Right hindlimb (tissue), 1 donor: ENCODE results near the gene ZNF81.
"Not testable (repeated sequence)": the region's sequence is repeated elsewhere in the genome, so short reads cannot be mapped to it uniquely, and the experiment has no call there.

Experiments used
- DNase-seq: peaks from one replicate; pipeline ENCODE4 v3.0.0-alpha.2; 2018

The ZNF81 gene

DNA sequence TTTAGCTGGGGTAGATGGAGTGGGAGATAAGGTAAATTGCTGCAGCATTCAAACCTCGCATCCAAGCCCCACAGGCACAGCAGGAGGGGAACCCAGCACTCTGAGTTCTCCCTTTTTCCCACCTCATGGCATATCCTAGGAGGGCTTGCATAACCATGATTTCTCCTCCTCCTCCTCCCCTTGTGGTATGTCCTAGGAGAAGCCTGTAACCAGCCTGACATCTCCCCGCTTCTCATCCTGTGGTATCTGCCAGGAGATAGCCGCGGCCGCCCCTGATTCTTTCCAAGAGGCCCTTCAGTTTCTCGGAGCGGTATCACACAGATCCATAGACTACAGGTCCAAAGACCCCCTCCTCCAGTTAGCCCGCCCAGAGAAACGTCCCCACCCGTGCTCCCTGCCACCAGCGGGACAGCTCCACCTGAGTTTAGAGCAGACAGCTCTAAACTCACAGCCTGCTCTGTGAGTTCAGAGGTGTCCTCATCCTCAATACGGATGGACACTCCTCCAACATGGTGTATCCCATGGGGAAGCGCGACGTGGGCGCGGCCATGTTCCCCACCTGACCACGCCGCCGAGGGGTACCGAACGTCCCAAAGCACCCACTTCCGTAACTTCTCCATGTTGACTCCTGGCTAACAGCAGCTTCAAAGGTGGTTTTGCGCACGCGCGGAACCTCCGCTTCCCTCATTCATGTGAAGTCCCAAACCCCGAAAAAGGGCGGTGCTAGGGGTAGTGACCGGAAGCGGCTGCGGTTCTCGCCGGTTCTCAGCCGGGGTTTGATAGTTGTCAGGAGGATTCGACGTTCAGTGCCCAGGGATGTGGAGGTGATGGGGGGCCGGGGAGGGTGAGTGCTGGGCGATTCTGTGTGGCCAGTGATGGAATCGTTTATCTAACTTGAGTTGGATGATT, at the start of gene ZNF81:
ZNF81 (plus strand) TSS at position 739 of the 909 bp plus-strand sequence. CDS start 9,366 bp downstream, outside the sequence.
- DNase-seq = peak; percentile 96

DNA sequence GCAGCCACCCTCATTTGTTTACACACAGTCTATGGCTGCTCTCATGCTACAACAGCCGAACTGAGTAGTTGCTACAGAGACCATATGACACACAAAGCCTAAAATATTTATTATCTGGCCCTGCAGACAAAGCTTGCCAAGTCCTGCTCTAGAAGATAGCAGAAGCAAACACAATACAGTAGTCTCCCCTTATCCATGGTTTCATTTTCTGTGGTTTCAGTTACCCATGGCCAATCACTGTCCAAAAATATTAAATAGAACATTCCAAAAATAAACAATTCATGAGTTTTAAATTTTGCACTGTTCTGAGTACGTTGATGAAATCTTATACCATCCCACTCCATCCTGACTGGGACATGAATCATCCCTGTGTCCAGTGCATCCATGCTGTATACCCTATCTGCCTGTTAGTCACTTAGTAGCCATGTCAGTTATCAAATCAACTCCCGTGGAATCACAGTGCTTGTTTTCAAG, 40.2 kb upstream of the ZNF81 start:
- DNase-seq = no peak

DNA sequence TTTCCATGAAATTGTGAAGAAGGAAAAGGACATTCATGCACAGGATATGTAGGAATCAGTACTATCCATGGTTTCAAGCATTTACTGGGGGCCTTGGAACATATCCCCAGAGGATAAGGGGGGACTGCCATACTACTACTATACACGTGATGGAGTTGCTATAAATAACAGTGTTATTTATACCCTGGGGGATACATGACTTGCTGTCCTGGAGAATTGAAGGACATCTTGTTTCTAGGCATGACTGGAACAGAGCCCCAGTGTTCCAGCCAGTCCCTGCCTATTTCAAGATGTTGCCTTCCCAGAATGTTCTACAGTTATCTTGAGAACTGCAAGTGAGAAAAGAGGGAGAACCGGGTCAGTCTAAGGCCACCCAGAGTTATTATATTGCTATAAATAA, 39.6 kb upstream of the ZNF81 start:
- DNase-seq = no peak

DNA sequence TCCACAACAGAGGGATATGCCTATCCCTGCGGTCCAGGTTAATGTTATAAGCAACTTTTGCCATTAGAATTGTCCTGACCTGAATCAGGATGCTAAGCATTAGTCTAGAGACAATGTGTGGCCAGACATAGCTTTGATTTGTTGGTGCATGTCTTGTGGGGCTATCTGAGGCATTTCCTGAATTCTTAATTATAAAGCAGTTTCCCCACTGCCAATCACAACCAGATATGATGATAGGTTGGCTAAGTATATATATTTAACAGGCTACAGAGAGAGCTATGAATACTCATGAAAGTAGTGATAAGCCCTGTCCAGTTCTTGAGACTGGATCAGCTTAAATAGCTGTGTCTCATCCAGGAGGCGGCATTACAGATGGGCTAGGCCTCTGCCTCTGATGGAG, 37.8 kb upstream of the ZNF81 start:
- DNase-seq = no peak

DNA sequence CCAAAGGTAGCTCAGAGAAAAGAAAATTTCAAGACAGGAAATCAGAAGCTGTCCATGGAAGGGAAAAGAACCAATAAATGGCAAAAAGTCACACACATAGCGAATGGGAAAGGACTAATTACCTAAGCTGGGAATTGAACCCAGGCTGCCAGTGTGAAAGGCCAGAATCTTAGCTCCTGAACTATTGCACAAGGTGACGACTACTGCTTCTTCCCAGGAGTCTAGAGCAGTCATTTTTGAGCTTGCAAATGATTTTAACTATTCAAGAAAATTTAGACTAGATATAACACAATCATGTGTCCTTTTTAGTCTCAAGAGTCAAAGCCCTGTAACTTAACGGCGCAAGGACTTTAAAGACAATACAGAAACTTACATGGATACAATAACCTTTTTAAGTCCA, 34.1 kb upstream of the ZNF81 start:
- no peak for DNase-seq

DNA sequence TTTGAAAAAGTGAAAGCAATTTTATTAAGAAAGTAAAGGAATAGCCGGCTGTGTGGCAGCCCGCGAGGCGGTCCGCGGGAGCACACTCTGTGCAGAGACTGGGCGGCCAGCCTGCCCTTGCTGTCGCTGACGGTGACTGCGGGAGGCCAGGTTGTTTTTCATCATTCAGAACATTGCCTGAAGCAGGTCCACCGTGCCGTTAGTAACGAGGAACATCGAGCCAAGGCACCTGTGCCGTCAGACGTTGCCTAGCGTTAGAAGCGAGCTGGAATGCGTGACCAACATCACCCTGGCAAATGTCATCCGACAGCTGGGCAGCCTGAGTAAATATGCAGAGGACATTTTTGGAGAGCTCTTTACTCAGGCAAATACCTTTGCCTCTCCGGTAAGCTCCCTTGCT, 33.6 kb upstream of the ZNF81 start:
- not testable (repeated sequence) for DNase-seq

DNA sequence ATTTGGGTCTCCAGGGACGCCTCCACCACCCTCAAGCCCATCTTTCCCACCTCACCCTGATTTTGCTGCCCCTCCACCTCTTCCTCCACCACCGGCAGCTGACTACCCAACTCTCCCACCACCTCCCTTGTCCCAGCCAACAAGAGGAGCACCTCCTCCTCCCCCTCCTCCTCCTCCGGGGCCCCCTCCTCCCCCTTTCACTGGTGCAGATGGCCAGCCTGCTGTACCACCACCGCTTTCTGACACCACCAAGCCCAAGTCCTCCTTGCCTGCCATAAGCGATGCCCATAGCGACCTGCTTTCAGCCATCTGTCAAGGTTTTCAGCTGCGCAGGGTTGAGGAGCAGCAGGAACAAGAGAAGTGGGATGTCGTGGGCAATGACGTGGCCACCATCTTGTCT, 32.4 kb upstream of the ZNF81 start:
- no peak for DNase-seq

DNA sequence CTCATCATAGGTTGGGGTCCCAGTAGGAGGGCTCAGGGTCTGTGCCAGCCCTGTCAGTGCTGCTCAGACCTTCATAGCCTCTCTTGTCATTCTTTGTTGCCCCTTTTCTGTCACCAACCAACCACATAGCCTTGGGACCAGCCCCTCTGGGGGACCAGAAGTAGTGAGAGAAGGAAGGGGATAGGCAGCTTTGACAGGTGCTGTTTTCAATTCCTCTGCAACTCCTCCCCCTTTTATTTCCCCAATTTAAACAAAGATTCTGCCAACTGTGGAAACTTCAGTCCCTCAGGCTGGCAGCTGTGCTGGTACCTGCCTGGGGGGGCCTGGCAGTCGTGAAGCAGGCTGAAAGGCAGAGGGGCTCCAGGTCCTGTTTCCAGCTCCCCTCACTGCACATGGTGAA, 30.9 kb upstream of the ZNF81 start:
- not testable (repeated sequence) for DNase-seq

DNA sequence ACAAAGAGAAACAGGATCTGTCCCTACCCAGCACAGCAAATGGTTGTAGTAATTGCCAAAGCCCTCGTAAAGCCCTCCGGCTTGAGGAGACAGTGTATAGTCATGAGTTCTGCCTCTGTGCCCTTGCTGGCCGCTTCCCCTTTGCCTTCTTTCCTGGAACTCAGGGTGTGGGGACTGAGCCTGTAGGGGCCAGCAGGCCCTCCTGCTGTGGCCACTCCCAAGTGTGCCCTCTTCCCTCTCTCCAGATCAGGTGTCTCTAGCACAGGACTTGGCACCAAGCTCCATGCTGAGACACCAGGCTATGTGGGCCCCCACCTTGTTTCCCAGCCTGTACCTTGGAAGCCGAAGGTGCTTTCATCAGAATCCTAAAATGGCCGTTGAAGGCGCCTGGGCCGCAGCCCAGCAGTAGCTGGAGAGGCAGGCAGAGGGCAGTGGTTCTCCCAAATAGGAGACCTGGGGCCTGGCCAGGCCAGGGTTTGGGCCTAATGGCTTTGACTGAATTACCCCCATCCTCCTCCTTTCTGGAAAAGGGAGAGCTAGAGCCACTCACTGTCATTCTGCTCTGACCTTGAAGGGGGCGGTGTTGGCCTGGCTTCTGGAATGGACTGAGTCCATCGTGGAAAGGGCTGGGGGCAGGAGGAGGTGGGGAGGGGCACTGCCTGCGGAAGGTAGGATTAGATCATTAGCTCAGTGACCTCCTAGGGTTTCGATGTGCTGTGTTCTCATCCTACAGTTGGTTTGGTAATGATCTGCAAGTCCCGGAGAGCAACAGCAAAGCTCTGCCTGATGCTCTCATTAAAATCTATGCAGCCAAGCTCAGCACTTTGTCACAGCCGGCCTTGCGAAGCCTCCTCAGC, 30.1 kb upstream of the ZNF81 start:
- not testable (repeated sequence) for DNase-seq

DNA sequence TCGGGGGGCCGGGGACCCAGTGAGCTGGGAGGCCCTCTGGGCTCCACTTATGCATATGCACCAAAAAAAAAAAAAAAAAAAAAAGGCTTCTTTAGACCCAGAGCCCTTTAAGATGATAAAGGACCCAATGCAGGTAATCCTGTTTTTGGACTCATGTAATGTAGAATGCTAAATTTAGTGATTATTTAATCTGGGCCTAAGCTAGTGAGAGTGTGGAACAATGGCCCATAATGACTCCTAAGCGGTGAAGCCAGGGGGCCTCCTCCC, 29.5 kb upstream of the ZNF81 start:
- not testable (repeated sequence) for DNase-seq

DNA sequence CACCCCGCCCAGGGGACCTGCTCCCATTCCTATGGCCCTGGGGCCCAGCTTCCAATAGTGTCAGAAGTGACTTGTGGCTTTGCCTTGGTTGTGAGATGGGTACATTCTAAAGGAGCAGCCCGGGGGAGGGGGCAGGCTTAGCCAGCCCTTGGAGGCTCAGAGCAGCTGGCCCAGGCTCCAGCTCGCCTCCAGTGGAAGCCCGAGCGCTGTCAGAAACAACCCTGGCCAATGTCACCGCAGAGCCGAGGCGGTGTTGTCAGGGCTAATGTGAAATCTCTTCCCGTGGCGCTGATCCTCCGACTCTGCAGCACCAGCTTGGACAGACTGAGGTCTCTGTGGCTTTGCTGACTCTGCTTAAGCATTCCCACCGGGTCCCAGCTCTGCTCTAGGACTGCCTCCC, 29.2 kb upstream of the ZNF81 start:
- DNase-seq = no peak

DNA sequence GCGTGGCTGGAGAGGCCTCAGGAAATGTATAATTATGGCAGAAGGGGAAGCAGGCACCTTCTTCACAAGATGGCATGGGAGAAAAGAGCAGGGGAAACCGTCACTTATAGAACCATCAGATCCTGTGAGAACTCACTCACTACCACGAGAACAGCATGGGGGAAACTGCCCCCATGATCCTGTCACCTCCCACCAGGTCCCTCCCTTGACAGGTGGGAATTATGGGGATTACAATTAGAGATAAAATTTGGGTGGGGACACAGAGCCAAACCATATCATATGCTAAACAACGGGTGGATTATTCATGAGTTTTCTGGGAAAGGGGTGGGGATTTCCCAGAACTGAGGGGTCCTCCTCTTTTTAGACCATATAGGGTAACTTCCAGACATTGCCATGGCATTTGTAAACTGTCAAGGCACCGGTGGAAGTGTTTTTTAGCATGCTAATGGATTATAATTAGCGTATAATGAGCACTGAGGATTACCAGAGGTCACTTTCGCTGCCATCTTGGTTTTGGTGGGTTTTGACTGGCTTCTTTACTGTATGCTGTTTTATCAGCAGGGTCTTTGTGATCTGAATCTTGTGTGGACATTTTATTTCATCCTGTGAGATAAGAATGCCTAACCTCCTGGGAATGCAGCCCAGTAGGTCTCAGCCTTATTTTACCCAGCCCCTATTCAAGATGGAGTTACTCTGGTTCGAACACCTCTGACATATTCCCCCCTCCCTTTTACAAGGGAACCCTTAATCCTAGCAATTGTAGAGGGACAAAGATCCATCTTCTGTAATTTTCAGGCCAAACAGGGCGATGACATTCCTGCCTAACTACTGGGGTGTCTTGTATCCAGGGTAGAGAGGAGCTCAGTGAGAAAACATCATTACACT, 27.6 kb upstream of the ZNF81 start:
- DNase-seq = no peak

DNA sequence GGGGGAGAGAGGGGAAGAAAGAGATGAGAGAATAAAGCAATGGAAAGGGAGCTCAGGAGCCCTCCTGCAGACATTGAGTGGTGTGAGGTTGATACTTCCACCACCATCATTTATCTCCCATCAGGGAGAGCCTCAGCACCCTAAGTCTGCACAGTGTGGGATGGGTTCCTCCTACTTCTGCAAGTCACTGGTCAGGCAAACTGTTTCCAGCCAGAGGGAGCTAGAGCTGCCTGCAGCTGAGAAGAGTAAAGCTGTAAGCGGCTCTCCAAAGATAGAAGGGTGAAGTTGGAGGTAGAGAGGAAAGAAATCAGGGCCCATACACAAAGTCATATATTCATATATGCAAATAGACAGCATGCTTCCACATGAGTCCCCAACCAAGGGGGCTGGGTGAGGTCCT, 21.9 kb upstream of the ZNF81 start:
- no peak for DNase-seq

DNA sequence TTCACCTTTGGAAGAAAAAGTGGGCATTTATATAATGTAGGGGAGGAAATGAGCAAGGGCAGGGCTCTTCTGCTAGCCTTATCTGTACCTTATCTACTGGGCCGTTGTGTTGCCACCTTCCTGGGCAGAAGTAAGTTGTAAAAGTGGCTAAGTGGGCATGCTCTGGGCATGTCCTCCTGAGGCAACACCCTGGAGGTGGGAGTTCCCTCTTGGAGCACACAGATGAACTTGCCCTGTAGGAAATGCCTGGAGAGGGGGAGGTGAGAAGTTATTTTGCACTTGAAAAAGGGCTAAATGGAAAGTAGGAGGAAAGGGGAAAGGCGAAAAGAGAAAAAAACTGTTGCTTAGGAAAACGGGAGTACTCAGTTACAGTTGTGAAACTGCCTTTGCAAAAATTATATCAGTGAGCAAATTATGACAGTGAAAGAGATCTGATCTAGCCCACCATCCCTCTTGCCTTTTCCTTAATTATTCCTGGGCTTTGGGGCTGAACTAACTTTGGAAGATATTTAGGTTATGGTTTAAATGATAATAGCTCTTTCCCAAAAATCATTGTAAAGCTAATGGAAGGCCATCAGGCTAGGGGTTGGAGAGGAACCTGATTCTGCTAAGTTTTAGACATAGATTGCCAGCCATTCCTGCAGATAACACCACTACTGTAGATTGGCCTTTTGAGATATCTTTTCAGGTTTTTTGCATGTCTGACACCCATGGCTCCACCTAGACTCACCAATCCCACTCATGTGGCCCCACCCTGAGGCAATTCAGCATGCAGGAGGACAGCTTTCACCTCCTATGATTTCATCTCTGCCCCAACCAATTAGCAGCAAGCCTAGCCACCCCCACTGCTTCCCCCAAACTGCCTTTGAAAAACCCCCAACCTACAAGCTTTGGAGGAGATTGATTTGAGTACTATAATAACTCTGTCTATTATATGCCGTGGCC, 20.5 kb upstream of the ZNF81 start:
- DNase-seq = no peak

DNA sequence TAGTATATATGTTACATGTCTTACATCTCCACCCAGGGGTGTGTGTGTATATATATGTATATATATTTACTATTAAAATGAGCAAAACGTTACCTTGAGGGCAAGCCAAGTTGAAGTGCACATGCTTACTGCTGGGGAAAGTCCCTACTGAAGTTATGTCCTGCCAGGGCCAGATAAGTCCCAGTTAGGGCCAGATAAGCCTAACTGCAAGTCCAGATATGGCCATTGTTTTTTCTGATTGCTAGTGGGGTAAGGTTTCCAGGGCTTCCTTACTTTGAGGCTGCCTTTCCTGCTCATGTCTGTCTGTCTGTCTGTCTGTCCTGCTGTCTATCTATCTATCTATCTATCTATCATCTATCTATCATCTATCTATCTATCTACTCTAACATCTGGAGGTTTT, 19.3 kb upstream of the ZNF81 start:
- no peak for DNase-seq

DNA sequence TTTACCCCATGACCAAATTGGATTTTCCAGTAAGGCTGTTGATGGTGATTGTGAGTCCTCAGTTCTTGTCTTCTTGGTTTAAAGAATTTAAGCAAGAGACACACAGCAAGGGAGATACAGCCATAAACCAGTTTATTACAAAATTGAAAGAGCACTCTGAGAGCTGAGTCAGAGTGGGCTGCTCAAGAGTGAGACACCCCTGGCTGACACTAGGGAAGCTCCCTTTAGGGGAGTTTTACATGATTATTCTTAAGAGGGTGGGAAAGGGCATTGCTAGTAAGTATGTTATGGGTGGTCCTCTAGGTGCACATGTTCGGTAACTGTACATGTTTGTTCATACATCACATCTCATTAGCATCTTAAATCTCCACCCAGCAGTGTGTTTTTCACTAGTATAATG, 18.8 kb upstream of the ZNF81 start:
- no peak for DNase-seq

DNA sequence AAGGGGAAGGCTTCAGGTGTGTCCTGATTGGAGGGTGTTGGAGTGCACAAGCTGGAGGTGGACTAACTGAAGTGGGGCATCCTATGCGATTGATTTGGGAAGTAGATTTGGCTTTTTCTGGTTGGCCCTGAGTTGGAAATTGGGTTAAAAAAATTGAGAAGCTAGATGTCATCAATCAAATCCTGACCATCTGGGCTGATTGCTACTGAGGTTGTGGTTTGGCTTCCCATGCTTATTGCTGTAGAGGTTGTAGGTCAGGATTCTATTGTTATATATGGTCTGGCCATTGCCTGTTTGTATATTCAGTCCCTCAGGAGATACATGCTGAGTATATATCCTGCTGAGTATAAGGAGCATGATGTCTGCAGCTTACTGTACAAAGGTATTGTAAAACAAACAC, 7.7 kb upstream of the ZNF81 start:
- no peak for DNase-seq

DNA sequence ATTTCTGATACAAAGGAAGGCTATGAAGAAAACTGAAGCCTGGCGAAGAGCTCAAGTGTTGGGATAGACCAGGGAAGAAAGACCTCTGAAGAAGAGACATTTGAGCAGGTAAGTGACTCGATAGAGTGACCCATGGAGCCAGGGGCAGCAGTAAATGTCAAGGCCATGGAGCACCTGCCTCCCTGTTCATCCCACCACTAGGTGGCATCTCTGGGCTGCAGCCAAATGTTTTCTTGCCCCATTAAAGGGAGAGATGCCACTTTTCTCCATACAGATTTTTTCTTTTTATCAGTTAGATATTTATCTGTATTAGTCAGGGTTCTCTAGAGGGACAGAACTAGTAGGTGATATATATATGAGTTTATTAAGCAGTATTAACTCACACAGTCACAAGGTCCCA, 4.9 kb upstream of the ZNF81 start:
- DNase-seq = peak; percentile 26

DNA sequence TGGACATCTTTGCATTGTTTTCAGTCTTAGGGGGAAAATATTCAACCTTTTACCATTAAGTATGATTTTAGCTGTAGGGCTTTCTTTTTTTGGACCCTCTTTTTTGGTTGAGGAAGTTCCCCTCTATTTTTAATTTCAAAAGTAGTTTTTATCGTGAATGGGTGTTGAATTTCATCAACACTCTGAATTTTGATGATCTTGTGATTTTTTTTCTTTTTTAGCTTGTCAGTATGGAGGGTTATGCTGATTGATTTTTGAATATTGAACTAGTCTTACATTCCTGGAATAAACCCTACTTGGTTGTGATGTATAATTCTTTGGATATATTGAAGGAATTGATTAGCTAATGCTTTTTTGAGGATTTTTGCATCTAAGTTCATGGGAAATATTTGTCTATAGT, 1.7 kb downstream of the ZNF81 start:
- DNase-seq = no peak

DNA sequence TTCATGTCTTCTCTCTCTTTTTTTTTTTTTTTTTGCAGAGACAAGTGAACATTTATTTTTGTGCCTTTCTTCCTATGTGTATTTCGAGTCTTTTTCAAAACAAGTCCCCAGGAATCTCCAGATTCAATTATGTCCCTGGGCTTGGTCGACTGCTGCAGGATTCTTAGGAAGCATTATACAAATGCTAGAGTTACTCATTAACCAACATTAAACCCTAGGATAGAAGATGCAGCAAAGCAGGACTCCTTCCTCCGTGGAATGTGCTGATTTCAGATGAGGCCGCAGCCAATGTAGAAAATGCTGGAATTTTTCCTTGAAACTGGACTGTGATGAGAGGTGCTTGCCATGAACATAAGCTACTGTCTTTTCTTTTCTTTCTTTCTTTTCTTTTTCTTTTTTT, 3.4 kb downstream of the ZNF81 start:
- no peak for DNase-seq

DNA sequence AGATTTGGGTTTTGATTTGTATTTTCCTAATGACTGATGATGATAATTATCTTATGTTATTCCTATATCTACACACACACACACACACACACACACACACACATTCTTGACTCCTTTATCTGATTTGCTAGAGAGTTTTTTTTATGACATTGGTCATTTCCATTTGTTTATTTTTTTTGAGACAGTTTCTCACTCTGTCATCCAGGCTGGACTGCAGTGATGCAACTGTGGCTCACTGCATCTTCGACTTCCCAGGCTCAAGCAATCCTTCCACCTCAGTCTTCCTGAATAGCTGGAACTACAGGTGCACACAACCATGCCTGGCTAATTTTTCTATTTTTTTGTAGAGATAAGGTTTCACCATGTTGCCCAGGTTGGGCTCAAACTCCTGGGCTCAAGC, 6.7 kb downstream of the ZNF81 start:
- DNase-seq = no peak

DNA sequence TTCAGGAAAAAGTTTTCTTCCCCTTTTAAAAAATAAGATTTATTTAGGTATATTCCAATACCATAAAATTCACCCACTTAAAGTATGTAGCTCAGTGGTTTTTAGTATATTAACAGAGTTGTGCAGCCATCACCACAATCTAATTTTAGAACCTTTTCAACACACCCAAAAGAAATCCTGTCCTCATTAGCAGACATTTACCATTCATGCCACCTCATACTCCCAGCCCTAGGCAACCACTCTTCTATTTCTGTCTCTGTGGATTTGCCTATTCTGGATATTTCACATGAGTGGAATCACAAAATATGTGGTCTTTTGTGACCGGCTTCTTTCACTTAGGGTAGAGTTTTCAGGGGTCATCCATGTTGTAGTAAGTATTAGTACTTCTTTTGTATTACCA, 7.4 kb downstream of the ZNF81 start:
- DNase-seq = no peak
